Esophagus muscularis mucosa (tissue), 2 donors: Measurements from ENCODE around the gene DNAH1.

Experiments
- EP300 ChIP-seq: sonication (generic); formaldehyde crosslinking; IDR thresholded peaks from one replicate; pipeline ENCODE4 v1.6.1; 2017; ENCODE audit warnings: antibody characterized with exemption
- POLR2A ChIP-seq: fragments of 450-650 bp; IDR thresholded peaks from one replicate; pipeline ENCODE4 v1.6.1; 2017; ENCODE audit warnings: antibody characterized with exemption, moderate library complexity, mild to moderate bottlenecking, low read depth

DNA sequence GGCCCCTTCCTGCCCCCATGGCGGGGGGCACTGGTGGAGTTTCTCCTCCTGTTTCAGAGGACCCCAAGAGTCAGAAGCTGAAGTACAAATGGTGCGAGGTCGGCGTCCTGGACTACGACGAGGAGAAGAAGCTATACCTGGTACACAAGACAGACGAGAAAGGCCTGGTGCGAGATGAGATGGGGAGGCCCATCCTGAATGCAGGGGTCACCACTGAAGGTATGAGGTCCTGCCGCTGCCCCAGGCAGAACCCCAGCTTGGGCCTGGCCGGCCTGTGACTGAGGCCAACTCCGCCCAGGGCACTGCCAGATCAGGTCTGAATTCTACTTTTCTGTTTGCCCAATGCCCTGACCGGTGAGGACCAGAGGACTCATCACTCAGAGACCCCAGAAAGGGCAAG is 15.0 kb downstream of the DNAH1 start:
- no peak for TF ChIP-seq POLR2A
- no peak for TF ChIP-seq EP300
